ENCODE data around the gene USP28. TPM values are rescaled to one million over a fixed set of nuclear protein-coding genes. Genes with fewer than 3 reads are reported as not detected.

USP28 gene
- total and polyA plus RNA-seq, 2 of the 8 experiments (the other 6 are each of a cell fraction or from before 2014, with no cell fraction given): 82.6 to 119 TPM

GRCh38 chr11:113760241-113760640, 115.1 kb downstream of the USP28 start:
- no peak overlapping the region for H2BK15ac ChIP-seq (ENCODE audit: low read length)
- H3K23ac ChIP-seq (ENCODE audit: insufficient read length): no peak overlapping the region
- H3K27ac ChIP-seq (ENCODE audit: low read depth, low read length): no peak overlapping the region
- POLR2A ChIA-PET (ENCODE audit: partially characterized antibody): no interaction called here
- no peak overlapping the region for H3K9ac ChIP-seq (replicated peaks in 1 of 4; ENCODE audit: extremely low read depth in 1 of 4, low read depth in 3 of 4, low read length in 3 of 4)
- no peaks in the 10 kb centered on the region; a peak in 2 of 4 replicates for H3K79me2 ChIP-seq (ENCODE audit: control insufficient read depth in 1 of 2, insufficient read depth in 2 of 2, low read length in 2 of 2)
- CTCF ChIA-PET (ENCODE audit: partially characterized antibody): interaction anchor here (1.5 kb wide), 1 partner anchor 13 kb away, joined by 5 read pairs; the partner anchor contains the start of gene ZW10
- no peak overlapping the region for H3K4me3 ChIP-seq (ENCODE audit: extremely low read depth in 1 of 4, insufficient read depth in 2 of 4, low read depth in 3 of 4, low read length in 4 of 4)
- H2AFZ ChIP-seq (ENCODE audit: low read length): no peak overlapping the region
- H3K79me1 ChIP-seq (ENCODE audit: low read depth, low read length): no peaks in the 10 kb centered on the region; the same call in 1 of the 2 replicates
- no peaks in the 10 kb centered on the region for H3K9me3 ChIP-seq (ENCODE audit: insufficient read depth in 2 of 2, low read depth in 1 of 2, low read length in 1 of 2)
- H3K4me2 ChIP-seq (ENCODE audit: insufficient read depth in 1 of 2, low read depth in 2 of 2, low read length in 2 of 2): no peak overlapping the region
- H3K18ac ChIP-seq (ENCODE audit: extremely low read depth, low read length): no peak overlapping the region
- TF ChIP-seq RXRA (IDR thresholded peaks at IDR 0.05; ENCODE audit: insufficient read depth, low read depth, low read length) (no peak), ZNF274 (IDR thresholded peaks at IDR 0.05; ENCODE audit: borderline replicate concordance, extremely low read depth, low read length) (no peak), HDAC2 (IDR thresholded peaks at IDR 0.05; ENCODE audit: borderline replicate concordance in 1 of 2, low read depth in 2 of 2, low read length in 2 of 2) (no peak), JUN (IDR thresholded peaks at IDR 0.05; ENCODE audit: low read depth, low read length) (no peak), PHF8 (conservative IDR thresholded peaks at IDR 0.05; ENCODE audit: low read depth, low read length) (no peak), CBX5 (IDR thresholded peaks at IDR 0.05; ENCODE audit: low read depth, low read length) (no peak), SRF (IDR thresholded peaks at IDR 0.05; ENCODE audit: low read depth, low read length) (no peak), RFX5 (IDR thresholded peaks at IDR 0.05; ENCODE audit: borderline replicate concordance, low read depth, low read length) (no peak)
- H4K20me1 ChIP-seq (replicated peaks in 1 of 2; ENCODE audit: control insufficient read depth in 1 of 2, insufficient read depth in 2 of 2, low read length in 2 of 2): peaks cover 0 to 4% of the 10 kb centered on the region in 2 experiments
- no peak overlapping the region for H3K4ac ChIP-seq (replicated peaks; ENCODE audit: insufficient read length, low read depth, low read length)
- H4K5ac ChIP-seq (ENCODE audit: insufficient read length, low read depth, low read length): no peak overlapping the region
- no peak overlapping the region for H3K14ac ChIP-seq (ENCODE audit: insufficient read length)
- no peak overlapping the region for H3K56ac ChIP-seq (replicated peaks; ENCODE audit: insufficient read length, low read depth, low read length)
- H3K23me2 ChIP-seq (ENCODE audit: low read depth, low read length): no peaks in the 10 kb centered on the region
- no peak overlapping the region for H2BK5ac ChIP-seq (ENCODE audit: low read depth, low read length)
- H4K8ac ChIP-seq (ENCODE audit: extremely low read depth, insufficient read depth, low read length): no peak overlapping the region
- H2BK12ac ChIP-seq (ENCODE audit: low read depth, low read length): no peak overlapping the region
- WGBS, 2 experiments (ENCODE audit: extremely low coverage in 1 of 2, insufficient coverage in 1 of 2, insufficient read length in 1 of 2, insufficient replicate concordance in 2 of 2, low coverage in 1 of 2, low lambda C conversion rate in 2 of 2, missing lambda C conversion rate in 1 of 2): 94% methylated on average over 3 of the region's 3 CpGs; no CpG with 5 or more reads in 1 of the 2 experiments
- no peak overlapping the region for H4K91ac ChIP-seq (replicated peaks; ENCODE audit: insufficient read length, low read length)
- DNase-seq (ENCODE audit: low read depth in 1 of 2, low spot score in 2 of 2) (no peak), FAIRE-seq (no peak)
- peaks cover 2 to 42% (median 23%) of the 10 kb centered on the region in 4 experiments; a peak in 7 of 8 replicates for H3K36me3 ChIP-seq (ENCODE audit: control insufficient read depth in 2 of 4, insufficient read depth in 4 of 4, low read length in 3 of 4)
- H2BK20ac ChIP-seq (ENCODE audit: low read length): no peak overlapping the region
- no peaks in the 10 kb centered on the region for H3K4me1 ChIP-seq (replicated peaks in 1 of 4; ENCODE audit: control insufficient read depth in 3 of 4, insufficient read depth in 4 of 4, low read length in 3 of 4)
- no peaks in the 10 kb centered on the region for H3K27me3 ChIP-seq (replicated peaks in 1 of 4; ENCODE audit: control insufficient read depth in 3 of 4, extremely low read depth in 1 of 4, insufficient read depth in 3 of 4, low read length in 3 of 4)
- no peak overlapping the region for H2AK5ac ChIP-seq (ENCODE audit: low read depth, low read length)
- H2BK120ac ChIP-seq (replicated peaks; ENCODE audit: low read depth, low read length): no peak overlapping the region

Measured in H1 (cell line).